ENCODE measurements around the gene MCTP1. TPM values are rescaled to one million over a fixed set of nuclear protein-coding genes. Genes with fewer than 3 reads are reported as not detected.

Gene MCTP1
- polyA plus RNA-seq, 3 donors, result 34.4 to 72.9 (median 55.5) TPM

GRCh38 chr5:95175106-95175505 lies 109.8 kb downstream of the MCTP1 start:
- Mint-ChIP-seq H3K4me1 (no peaks in the 10 kb centered on the region), H3K9me3 (peaks cover 4 to 25% (median 10%) of the 10 kb centered on the region in 7 donors), H3K27me3 (ENCODE audit: low read depth in 3 of 3) (no peaks in the 10 kb centered on the region), H3K27ac (no peak overlapping the region), H3K4me3 (no peak overlapping the region), H3K36me3 (no peaks in the 10 kb centered on the region)
- H3K9ac ChIP-seq (ENCODE audit: insufficient read depth, low read length, poor library complexity, severe bottlenecking), result no peak overlapping the region
- no peak overlapping the region for H3K4me2 ChIP-seq (replicated peaks; ENCODE audit: extremely low read depth, low read length, poor library complexity, severe bottlenecking)
- no peak overlapping the region for H3K4me3 ChIP-seq (replicated peaks in 1 of 3; ENCODE audit: low read depth in 2 of 3, low read length in 3 of 3)
- H3K27me3 ChIP-seq (ENCODE audit: control insufficient read depth in 2 of 2, insufficient read depth in 2 of 2, low read length in 2 of 2), result no peaks in the 10 kb centered on the region
- H3K36me3 ChIP-seq (replicated peaks in 1 of 2; ENCODE audit: control insufficient read depth in 1 of 2, insufficient read depth in 2 of 2, low read length in 2 of 2), result no peaks in the 10 kb centered on the region
- DNase-seq, result no peak
- H3K9me3 ChIP-seq (replicated peaks in 1 of 2; ENCODE audit: control insufficient read depth in 1 of 2, insufficient read depth in 1 of 2, low read length in 2 of 2), result no peaks in the 10 kb centered on the region
- 75% methylated on average over 3 of the region's 3 CpGs for WGBS (ENCODE audit: insufficient coverage)
- no peaks in the 10 kb centered on the region for H3K79me2 ChIP-seq (ENCODE audit: insufficient read depth, low read length)
- no peak for TF ChIP-seq CTCF (IDR thresholded peaks at IDR 0.05)
- no peaks in the 10 kb centered on the region for H3K4me1 ChIP-seq (ENCODE audit: control insufficient read depth in 1 of 2, insufficient read depth in 2 of 2, low read length in 2 of 2)
- no peak overlapping the region for H3K27ac ChIP-seq (ENCODE audit: low read depth in 1 of 2, low read length in 2 of 2)
- intact Hi-C loops (cut with micrococcal nuclease), result no loop called here
- H4K20me1 ChIP-seq (ENCODE audit: insufficient read depth, low read length), result no peaks in the 10 kb centered on the region
- peak overlapping the region; percentile 21 for H2AFZ ChIP-seq (ENCODE audit: insufficient read depth, low read depth, low read length, poor library complexity, severe bottlenecking)

GRCh38 chr5:95172659-95173058 lies 112.2 kb downstream of the MCTP1 start:
- Histone ChIP-seq H3K79me2 (ENCODE audit: insufficient read depth, low read length) (no peaks in the 10 kb centered on the region), H4K20me1 (ENCODE audit: insufficient read depth, low read length) (no peaks in the 10 kb centered on the region), H3K9me3 (replicated peaks in 1 of 2; ENCODE audit: control insufficient read depth in 1 of 2, insufficient read depth in 1 of 2, low read length in 2 of 2) (no peaks in the 10 kb centered on the region), H3K9ac (ENCODE audit: insufficient read depth, low read length, poor library complexity, severe bottlenecking) (no peak overlapping the region), H3K4me1 (ENCODE audit: control insufficient read depth in 1 of 2, insufficient read depth in 2 of 2, low read length in 2 of 2) (no peaks in the 10 kb centered on the region), H3K27ac (ENCODE audit: low read depth in 1 of 2, low read length in 2 of 2) (no peak overlapping the region), H3K27me3 (ENCODE audit: control insufficient read depth in 2 of 2, insufficient read depth in 2 of 2, low read length in 2 of 2) (no peaks in the 10 kb centered on the region), H3K36me3 (replicated peaks in 1 of 2; ENCODE audit: control insufficient read depth in 1 of 2, insufficient read depth in 2 of 2, low read length in 2 of 2) (no peaks in the 10 kb centered on the region), H3K4me2 (replicated peaks; ENCODE audit: extremely low read depth, low read length, poor library complexity, severe bottlenecking) (no peak overlapping the region), H3K4me3 (replicated peaks in 1 of 3; ENCODE audit: low read depth in 2 of 3, low read length in 3 of 3) (no peak overlapping the region), H2AFZ (ENCODE audit: insufficient read depth, low read depth, low read length, poor library complexity, severe bottlenecking) (no peak overlapping the region)
- no peaks in the 10 kb centered on the region for H3K27me3 Mint-ChIP-seq (ENCODE audit: low read depth in 3 of 3)
- no peak for TF ChIP-seq CTCF (IDR thresholded peaks at IDR 0.05)
- no peaks in the 10 kb centered on the region for H3K4me1 Mint-ChIP-seq
- H3K27ac Mint-ChIP-seq, result no peak overlapping the region
- DNase-seq, result no peak
- peaks cover 4 to 29% (median 13%) of the 10 kb centered on the region in 7 donors for H3K9me3 Mint-ChIP-seq
- H3K36me3 Mint-ChIP-seq, result no peaks in the 10 kb centered on the region
- no peak overlapping the region for H3K4me3 Mint-ChIP-seq
- intact Hi-C loops (cut with micrococcal nuclease), result no loop called here
